Gastroesophageal sphincter (tissue), 3 donors: ENCODE results near the gene BPIFB4.

Source experiments
- CTCF ChIP-seq, 4 experiments: fragments of 200-600 bp in 2 of 4; fragments of 450-650 bp in 2 of 4; sonication (generic) in 1 of 4; IDR thresholded peaks; one replicate each; pipeline ENCODE4 v1.5.1; 2017 to 2019; ENCODE audit warnings: antibody characterized with exemption in 4 of 4, mild to moderate bottlenecking in 2 of 4, moderate library complexity in 2 of 4
- EP300 ChIP-seq: sonication (generic); formaldehyde crosslinking; IDR thresholded peaks from one replicate; pipeline ENCODE4 v1.6.1; 2017; ENCODE audit warnings: antibody characterized with exemption, mild to moderate bottlenecking
- POLR2A ChIP-seq, 2 donors: fragments of 450-650 bp; IDR thresholded peaks; one replicate each; pipeline ENCODE4 v1.6.1; 2017; ENCODE audit warnings: antibody characterized with exemption in 2 of 2, mild to moderate bottlenecking in 2 of 2, moderate library complexity in 1 of 2
- POLR2AphosphoS5 ChIP-seq: sonication (generic); formaldehyde crosslinking; IDR thresholded peaks from one replicate; pipeline ENCODE4 v1.6.1; 2017; ENCODE audit warnings: antibody characterized with exemption

- no peak for TF ChIP-seq CTCF (IDR thresholded peaks at IDR 0.05)
- no peak for TF ChIP-seq POLR2AphosphoS5
- no peak for TF ChIP-seq POLR2A (IDR thresholded peaks at IDR 0.05)
- no peak for TF ChIP-seq EP300
Observed at GRCh38 chr20:33037456-33037855, 42.0 kb upstream of the BPIFB4 start.
